Measurements from ENCODE around the gene MPST.

MPST gene

DNA sequence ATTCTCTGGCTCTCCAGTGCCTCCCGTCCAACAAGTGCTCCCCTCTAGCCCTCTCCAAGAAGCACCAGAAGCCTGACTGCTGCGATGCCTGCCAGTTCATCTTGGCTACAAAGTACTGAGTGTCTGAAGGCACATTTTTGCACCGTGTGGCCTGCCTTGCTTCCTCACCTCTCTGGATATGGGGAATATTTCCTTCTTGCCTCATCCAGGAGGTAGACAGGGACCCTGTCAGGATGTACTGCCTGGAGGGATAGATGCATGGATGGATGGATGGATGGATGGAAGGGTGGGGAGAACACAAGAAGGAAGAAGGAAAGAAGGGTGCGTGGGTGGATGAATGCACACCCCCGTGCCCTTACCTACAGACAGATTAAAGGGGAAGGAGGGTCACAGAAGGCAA lies 59.6 kb downstream of the MPST start:
- DNase-seq (ENCODE audit: low read depth in 2 of 2): no peak

All from stimulated activated CD4-positive, alpha-beta T cell treated with anti-CD3 and anti-CD28 coated beads, Interleukin-4, amount 100 ng/mL, for 48 hours (primary cell).